WTC11 (cell line): ENCODE data around the gene MAST4.

Experiments
- AR ChIP-seq: fragments of 250-450 bp; sonication (Bioruptor Pico); IDR thresholded peaks from 2 replicates; pipeline ENCODE4 v1.9.0; 2021; ENCODE audit warnings: mild to moderate bottlenecking
- ATF2 ChIP-seq: sonication (generic); formaldehyde crosslinking; IDR thresholded peaks from 2 replicates; pipeline ENCODE4 v1.8.1; 2022; ENCODE audit warnings: low read depth, missing genetic modification reagents, borderline replicate concordance
- ATF3 ChIP-seq: sonication (generic); formaldehyde crosslinking; conservative IDR thresholded peaks from 2 replicates; pipeline ENCODE4 v1.8.1; 2022; ENCODE audit warnings: mild to moderate bottlenecking, missing genetic modification reagents
- CTCF ChIP-seq: fragments of 200-600 bp; IDR thresholded peaks from 2 replicates; pipeline ENCODE4 v1.8.0; 2022; ENCODE audit warnings: antibody characterized with exemption
- E2F4 ChIP-seq: sonication (generic); formaldehyde crosslinking; IDR thresholded peaks from 2 replicates; pipeline ENCODE4 v1.8.1; 2022; ENCODE audit warnings: low read depth, mild to moderate bottlenecking, moderate library complexity, missing genetic modification reagents, borderline replicate concordance
- E2F5 ChIP-seq: sonication (generic); formaldehyde crosslinking; IDR thresholded peaks from 2 replicates; pipeline ENCODE4 v1.8.1; 2022; ENCODE audit warnings: mild to moderate bottlenecking, moderate library complexity, missing genetic modification reagents
- MAX ChIP-seq: sonication (generic); formaldehyde crosslinking; IDR thresholded peaks from 2 replicates; pipeline ENCODE4 v1.8.0; 2022; ENCODE audit warnings: mild to moderate bottlenecking, missing genetic modification reagents
- NFYB ChIP-seq: sonication (generic); formaldehyde crosslinking; conservative IDR thresholded peaks from 2 replicates; pipeline ENCODE4 v1.8.0; 2022; ENCODE audit warnings: low read depth, missing genetic modification reagents
- OVOL2 ChIP-seq: fragments of 250-450 bp; sonication (Bioruptor Pico); IDR thresholded peaks from 2 replicates; pipeline ENCODE4 v1.9.0; 2021; ENCODE audit warnings: mild to moderate bottlenecking, borderline replicate concordance
- PRRX2 ChIP-seq: fragments of 250-450 bp; sonication (Bioruptor Pico); IDR thresholded peaks from 2 replicates; pipeline ENCODE4 v1.8.0; 2021; ENCODE audit warnings: mild to moderate bottlenecking
- USF1 ChIP-seq: sonication (generic); formaldehyde crosslinking; IDR thresholded peaks from 2 replicates; pipeline ENCODE4 v1.8.0; 2022; ENCODE audit warnings: mild to moderate bottlenecking, missing genetic modification reagents
- USF2 ChIP-seq: sonication (generic); formaldehyde crosslinking; IDR thresholded peaks from 2 replicates; pipeline ENCODE4 v1.8.1; 2023; ENCODE audit warnings: mild to moderate bottlenecking, missing genetic modification reagents, moderate library complexity
- ZNF121 ChIP-seq: sonication (generic); formaldehyde crosslinking; IDR thresholded peaks from 2 replicates; pipeline ENCODE4 v1.8.0; 2023; ENCODE audit warnings: missing genetic modification reagents

GRCh38 chr5:67100301-67100700, 504.1 kb downstream of the MAST4 start:
- no peak for TF ChIP-seq CTCF
- no peak for TF ChIP-seq OVOL2
- no peak for TF ChIP-seq ATF2
- TF ChIP-seq USF1 (CRISPR knock-in tag): no peak
- no peak for TF ChIP-seq E2F4 (CRISPR knock-in tag)
- TF ChIP-seq E2F5: no peak
- no peak for TF ChIP-seq PRRX2 (CRISPR knock-in tag)
- TF ChIP-seq ZNF121: no peak
- no peak for TF ChIP-seq MAX (CRISPR knock-in tag)
- no peak for TF ChIP-seq ATF3 (CRISPR knock-in tag)
- TF ChIP-seq NFYB (CRISPR knock-in tag): no peak
- no peak for TF ChIP-seq AR
- TF ChIP-seq USF2 (CRISPR knock-in tag): no peak
